ENCODE results near the gene SGF29. TPM values are rescaled to one million over a fixed set of nuclear protein-coding genes. Genes with fewer than 3 reads are reported as not detected.

Gene SGF29
- 18.4 TPM for total RNA-seq

GRCh38 chr16:28553776-28554633 lies at the start of gene SGF29:
TSS of gene SGF29 (plus strand) at chr16:28553920. CDS start at chr16:28581070, 27,150 bp downstream.

GRCh38 chr16:28538733-28539596 lies 14.8 kb upstream of the SGF29 start, which contains the start of gene NUPR1:
TSS of gene NUPR1 (minus strand) at chr16:28538974. CDS start at chr16:28538907, 67 bp downstream.

GRCh38 chr16:28596840-28597691 lies 43.3 kb downstream of the SGF29 start, which contains the start of gene SULT1A2:
TSS of gene SULT1A2 (minus strand) at chr16:28597050. CDS start at chr16:28595930, 1,120 bp downstream.

GRCh38 chr16:28609631-28610594 lies 56.2 kb downstream of the SGF29 start, which contains the start of gene SULT1A1:
TSS of gene SULT1A1 (minus strand) at chr16:28610044. CDS start at chr16:28608855, 1,189 bp downstream.

GRCh38 chr16:28637765-28638164 lies 84.0 kb downstream of the SGF29 start, which contains the start of gene NPIPB8:
TSS of gene NPIPB8 (plus strand) at chr16:28638065. CDS start at chr16:28638361, 296 bp downstream.

Other genes with a start within 250 kb of the SGF29 start
- gene NPIPB6, start 190.4 kb upstream of the SGF29 start, total RNA-seq: 2.4 TPM
- gene EIF3CL, start 150.1 kb upstream of the SGF29 start, total RNA-seq: 153 TPM
- gene NPIPB7, start 81.6 kb upstream of the SGF29 start, total RNA-seq: not detected
- gene CLN3, start 61.8 kb upstream of the SGF29 start, total RNA-seq: 24.5 TPM
- gene APOBR, start 59.3 kb upstream of the SGF29 start, total RNA-seq: 3.3 TPM
- gene IL27, start 47.1 kb upstream of the SGF29 start, total RNA-seq: not detected
- 4.1 TPM for gene NUPR1, start 14.9 kb upstream of the SGF29 start, total RNA-seq
- gene SULT1A2, start 43.1 kb downstream of the SGF29 start, total RNA-seq: 0.47 TPM
- 31.4 TPM for gene SULT1A1, start 56.1 kb downstream of the SGF29 start, total RNA-seq
- gene NPIPB8, start 84.1 kb downstream of the SGF29 start, total RNA-seq: 0.70 TPM
- 279 TPM for gene EIF3C, start 157.5 kb downstream of the SGF29 start, total RNA-seq
- 2.9 TPM for gene NPIPB9, start 197.9 kb downstream of the SGF29 start, total RNA-seq

Data from metanephros (tissue), 1 donor.